Stimulated activated CD4-positive, alpha-beta T cell treated with anti-CD3 and anti-CD28 coated beads, Interleukin-1b, Interleukin-23, amount 100 ng/mL, for 48 hours (primary cell): ENCODE measurements around the gene CSDE1.
A peak's percentile ranks its signal among the peaks of the same experiment; 100 is the strongest.
"Not testable (repeated sequence)": the region's sequence is repeated elsewhere in the genome, so short reads cannot be mapped to it uniquely, and the experiment has no call there.

Experiments used
- DNase-seq: peaks from one replicate; pipeline ENCODE4 v3.0.0-alpha.2; 2020

Gene CSDE1

DNA sequence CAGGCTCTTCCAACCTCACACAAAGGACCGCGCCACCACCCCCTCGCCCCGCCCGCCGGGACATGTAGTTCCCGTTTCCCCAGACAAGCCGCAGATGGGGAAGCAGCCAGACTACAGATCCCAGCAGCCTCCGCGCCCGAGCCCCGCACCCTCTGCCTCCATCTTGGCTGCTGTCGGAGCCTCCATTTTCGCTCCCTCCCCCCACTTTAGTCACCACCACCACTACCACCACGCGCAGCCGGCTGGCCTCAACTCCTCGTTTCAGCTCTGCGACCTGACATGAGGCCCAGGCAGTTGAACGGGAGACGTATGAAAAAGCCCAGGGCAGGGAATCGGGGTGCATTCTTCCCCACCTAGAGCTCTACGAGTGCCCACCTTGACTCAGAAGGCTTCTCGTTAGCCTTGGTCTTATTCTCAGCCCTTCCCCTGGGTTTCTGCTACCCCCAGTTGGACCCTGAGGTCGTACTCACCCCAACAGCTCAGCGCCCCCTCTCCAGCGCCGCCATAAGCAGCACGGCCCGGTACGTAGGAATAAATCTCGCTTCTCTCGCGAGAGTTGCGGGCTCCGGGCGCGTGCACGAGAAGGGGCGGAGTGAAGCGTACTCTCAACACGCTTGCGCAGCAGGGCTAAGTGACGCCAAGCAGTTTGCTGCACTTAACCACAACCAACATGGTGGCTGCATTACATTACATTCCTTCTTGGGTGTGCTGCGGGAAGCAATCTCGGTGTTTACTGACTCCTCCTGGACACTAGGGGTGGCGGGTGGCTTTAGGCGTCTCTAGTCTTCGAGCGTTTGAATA lies at the start of gene CSDE1:
Gene CSDE1, minus strand, starts transcription at position 530 of the 801 bp plus-strand sequence. CDS start 18,094 bp downstream, outside the sequence.
- peak; percentile 97 for DNase-seq

DNA sequence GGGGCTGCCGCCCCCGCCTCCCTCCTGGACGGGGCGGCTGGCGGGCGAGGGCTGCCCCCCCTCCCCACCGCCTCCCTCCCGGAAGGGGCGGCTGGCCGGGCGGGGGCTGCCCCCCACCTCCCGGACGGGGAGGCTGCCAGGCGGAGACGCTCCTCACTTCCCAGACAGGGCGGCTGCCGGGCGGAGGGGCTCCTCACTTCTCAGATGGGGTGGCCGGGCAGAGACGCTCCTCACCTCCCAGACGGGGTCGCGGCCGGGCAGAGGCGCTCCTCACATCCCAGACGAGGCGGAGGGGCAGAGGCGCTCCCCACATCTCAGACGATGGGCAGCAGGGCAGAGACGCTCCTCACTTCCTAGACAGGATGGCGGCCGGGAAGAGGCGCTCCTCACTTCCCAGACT lies 46.7 kb upstream of the CSDE1 start:
- DNase-seq, result not testable (repeated sequence)

GRCh38 chr1:114803001-114803400 lies 45.2 kb upstream of the CSDE1 start:
- DNase-seq, result no peak

DNA sequence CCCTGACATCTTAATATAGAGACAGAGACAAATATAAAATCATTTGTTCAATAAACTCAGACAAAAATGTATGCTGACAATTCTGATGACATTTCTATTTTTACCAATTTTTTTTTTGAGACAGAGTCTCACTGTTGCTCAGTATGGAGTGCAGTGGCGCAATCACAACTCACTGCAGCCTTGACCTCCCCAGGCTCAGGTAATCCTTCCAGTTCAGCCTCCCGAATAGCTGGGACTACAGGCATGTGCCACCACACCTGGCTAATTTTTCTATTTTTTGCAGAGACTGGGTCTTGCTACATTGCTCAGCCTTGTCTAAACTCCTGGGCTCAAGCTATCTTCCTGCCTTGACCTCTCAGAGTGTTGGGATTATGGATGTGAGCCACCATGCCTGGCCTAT lies 36.3 kb upstream of the CSDE1 start:
- DNase-seq, result no peak

- not testable (repeated sequence) for DNase-seq
These were observed 32.8 kb upstream of the CSDE1 start for GRCh38 chr1:114790581-114790980.

DNA sequence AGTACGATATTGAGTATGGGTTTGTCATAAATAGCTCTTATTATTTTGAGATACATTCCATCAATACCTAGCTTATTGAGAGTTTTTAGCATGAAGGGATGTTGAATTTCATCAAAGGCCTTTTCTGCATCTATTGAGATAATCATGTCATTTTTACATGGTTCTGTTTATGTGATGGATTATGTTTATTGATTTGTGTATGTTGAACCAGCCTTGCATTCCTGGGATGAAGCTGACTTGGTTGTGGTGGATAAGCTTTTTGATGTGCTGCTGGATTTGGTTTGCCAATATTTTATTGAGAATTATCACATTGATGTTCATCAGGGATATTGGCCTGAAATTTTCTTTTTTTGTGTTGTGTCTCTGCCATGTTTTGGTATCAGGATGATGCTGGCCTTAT lies 28.7 kb upstream of the CSDE1 start:
- not testable (repeated sequence) for DNase-seq

GRCh38 chr1:114782476-114782875 lies 24.7 kb upstream of the CSDE1 start:
- no peak for DNase-seq

DNA sequence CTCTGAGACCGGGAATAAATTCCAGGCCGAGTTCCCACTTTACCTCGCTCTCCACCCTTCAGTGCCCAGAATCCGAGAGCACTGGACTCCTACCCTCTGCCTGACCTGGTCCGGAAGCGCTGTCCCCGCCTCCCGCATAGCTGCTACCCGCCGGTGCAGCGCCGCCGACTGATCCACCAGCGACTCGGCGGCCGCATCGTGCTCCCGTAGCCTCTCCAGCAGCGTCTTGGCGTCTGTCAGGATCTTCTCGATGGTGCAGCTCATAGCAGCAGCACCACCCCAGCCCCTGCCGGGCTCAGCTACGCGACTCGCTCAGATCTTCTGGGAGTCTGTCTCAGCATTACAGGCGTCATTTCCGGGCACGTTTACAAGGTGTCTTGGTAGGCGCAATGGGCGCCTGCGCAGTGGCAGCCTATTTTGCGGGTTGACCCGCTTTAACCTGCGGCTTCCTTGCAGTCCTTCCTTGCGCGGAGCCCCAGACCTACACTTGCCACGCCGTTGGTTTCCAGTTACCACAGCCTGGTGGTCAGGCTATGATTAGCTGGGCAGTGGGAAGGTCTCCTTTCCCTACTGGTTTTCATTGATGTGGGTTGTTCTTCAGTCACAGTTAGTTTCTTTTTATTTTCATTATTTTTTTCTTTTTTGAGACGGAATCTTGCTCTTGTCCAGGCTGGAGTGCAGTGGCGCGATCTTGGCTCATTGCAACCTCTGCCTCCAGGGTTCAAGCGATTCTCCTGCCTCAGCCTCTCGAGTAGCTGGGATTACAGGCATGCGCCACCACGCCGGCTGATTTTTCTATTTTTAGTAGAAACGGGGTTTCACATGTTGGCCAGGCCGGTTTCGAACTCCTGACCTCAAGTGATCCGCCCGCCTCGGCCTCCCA lies 22.8 kb upstream of the CSDE1 start, which contains the start of gene SIKE1:
Gene SIKE1, minus strand, starts transcription at position 342 of the 883 bp plus-strand sequence. Its CDS starts 78 bp downstream, at position 264.
- DNase-seq, result peak; percentile 95

- DNase-seq, result no peak
These were observed 21.9 kb upstream of the CSDE1 start for GRCh38 chr1:114779722-114780121.

- not testable (repeated sequence) for DNase-seq
These were observed 18.9 kb upstream of the CSDE1 start for GRCh38 chr1:114776726-114777125.

- no peak for DNase-seq
These were observed 14.2 kb upstream of the CSDE1 start for GRCh38 chr1:114771992-114772391.

- DNase-seq, result no peak
These were observed 13.2 kb upstream of the CSDE1 start for GRCh38 chr1:114770989-114771388.

GRCh38 chr1:114764689-114765088 lies 6.9 kb upstream of the CSDE1 start:
- no peak for DNase-seq

GRCh38 chr1:114758256-114758832 lies 560 bp upstream of the CSDE1 start:
- no peak for DNase-seq

GRCh38 chr1:114756949-114757454 lies 782 bp downstream of the CSDE1 start:
- peak; percentile 30 for DNase-seq

GRCh38 chr1:114756009-114756892 lies 1.5 kb downstream of the CSDE1 start:
- no peak for DNase-seq

DNA sequence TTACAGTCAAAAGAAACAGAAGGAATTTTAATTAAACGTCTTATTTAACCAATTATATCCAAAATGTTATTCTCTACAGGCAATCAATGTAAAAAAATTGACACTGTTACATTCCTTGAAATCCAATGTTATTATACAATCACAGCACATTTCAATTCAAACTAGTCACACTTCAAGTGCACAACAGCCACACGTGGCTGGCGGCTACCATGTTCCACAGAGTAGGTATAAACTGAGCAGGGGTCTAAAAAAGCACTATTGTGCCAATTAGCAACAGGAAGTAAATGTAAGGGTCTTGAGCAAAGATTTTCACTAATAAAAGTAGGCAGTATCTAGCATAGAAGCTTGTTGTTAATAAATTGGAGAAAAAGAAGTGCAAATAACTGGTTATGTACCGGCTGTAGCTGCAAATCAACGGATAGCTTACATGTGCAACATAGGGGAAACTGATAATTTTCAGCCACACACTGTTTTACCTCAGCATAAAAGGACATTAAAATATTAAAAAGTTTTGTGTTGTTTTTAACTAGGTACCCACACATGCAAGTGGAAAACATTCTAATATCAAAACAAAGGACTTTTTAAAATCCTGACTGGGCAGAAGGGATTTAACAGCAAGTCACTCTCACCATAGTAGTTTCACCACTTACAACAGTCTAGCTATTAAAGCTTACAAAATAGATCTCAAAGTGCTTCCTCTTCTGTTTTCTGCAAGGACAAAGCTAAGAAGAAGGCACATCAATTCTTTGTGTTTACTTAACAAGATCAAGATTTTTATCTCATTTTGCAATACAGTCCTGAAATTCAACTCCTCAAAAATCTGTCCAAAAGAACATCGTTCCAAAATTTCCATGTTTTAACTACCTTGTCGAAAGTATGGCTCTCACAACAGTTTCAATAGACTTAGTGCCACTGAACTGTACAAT lies 2.5 kb downstream of the CSDE1 start:
- DNase-seq, result no peak

DNA sequence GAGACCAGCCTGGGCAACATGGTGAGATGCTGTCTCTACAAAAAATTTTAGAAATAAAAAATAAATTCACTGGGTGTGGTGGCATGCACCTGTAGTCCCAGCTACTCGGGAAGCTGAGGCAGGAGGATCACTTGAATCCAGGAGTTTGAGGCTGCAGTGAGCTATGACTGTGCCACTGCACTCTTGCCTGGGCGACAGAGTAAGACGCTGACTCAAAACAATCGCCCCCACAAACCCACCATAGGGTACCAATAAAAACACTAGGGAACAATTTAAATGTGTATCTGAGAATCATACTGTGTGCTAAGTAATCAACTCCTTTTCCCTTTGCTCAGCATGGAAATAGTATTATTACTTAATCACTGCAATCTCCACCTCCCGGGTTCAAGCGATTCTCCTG lies 4.1 kb downstream of the CSDE1 start:
- DNase-seq, result peak; percentile 25

GRCh38 chr1:114753143-114753542 lies 4.6 kb downstream of the CSDE1 start:
- DNase-seq, result no peak

DNA sequence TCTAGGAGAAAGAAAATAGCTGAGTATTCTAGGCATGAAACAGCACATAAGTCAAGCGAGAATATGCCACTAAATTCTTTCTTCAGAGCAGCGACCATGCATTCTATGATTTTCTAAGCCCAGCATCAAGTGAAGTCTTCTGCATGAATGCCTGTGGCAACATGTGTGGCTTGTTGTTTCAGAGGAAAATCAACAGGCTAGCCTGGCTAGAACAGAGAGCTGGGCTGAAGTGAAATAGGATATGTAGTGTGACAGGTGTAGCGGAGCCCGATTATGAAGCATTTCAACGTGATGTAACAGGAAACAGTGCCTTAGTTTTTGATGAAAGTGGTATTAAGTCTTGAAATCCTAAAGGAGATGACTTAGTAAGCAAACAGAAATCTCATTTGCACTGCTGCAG lies 7.0 kb downstream of the CSDE1 start:
- no peak for DNase-seq

- DNase-seq, result no peak
These were observed 7.9 kb downstream of the CSDE1 start for GRCh38 chr1:114749835-114750234.
